Measurements from ENCODE around the gene KTN1.

DNA sequence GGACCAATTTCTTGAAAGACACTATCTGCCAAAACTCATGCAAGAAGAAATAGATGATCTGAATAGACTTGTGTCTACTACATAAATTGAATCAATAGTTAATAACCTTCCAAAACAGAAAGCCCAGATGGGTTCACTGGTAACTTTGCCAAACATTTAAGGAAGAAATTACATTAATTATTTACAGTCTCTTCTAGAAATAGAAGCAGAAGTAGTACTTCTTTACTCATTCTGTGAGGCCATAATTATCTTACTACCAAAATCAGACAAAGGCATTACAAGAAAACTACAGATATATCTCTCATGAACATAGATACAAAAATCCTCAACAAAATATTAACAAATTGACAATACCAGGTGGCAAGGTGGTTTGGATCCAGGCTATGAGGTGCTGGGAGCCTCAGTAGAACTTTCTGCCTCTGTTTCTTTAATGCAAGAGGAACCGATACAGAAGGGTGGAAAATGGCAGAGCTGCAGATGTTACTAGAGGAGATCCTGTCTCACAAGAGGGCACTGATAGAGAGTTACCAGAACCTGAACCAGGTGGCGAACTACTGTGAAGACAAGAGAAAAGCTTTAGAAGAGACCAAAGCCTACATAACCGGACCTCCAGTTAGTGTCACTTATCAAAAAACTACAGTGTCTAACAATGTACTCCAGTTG is 33.7 kb upstream of the KTN1 start:
- TF ChIP-seq, protein P1, sequence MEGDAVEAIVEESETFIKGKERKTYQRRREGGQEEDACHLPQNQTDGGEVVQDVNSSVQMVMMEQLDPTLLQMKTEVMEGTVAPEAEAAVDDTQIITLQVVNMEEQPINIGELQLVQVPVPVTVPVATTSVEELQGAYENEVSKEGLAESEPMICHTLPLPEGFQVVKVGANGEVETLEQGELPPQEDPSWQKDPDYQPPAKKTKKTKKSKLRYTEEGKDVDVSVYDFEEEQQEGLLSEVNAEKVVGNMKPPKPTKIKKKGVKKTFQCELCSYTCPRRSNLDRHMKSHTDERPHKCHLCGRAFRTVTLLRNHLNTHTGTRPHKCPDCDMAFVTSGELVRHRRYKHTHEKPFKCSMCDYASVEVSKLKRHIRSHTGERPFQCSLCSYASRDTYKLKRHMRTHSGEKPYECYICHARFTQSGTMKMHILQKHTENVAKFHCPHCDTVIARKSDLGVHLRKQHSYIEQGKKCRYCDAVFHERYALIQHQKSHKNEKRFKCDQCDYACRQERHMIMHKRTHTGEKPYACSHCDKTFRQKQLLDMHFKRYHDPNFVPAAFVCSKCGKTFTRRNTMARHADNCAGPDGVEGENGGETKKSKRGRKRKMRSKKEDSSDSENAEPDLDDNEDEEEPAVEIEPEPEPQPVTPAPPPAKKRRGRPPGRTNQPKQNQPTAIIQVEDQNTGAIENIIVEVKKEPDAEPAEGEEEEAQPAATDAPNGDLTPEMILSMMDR (IDR thresholded peaks at IDR 0.05; ENCODE audit: insufficient read depth, low read depth, low read length), result no peak
- TF ChIP-seq EZH2 (IDR thresholded peaks at IDR 0.05; ENCODE audit: insufficient read depth, low read length), result no peak
